Endothelial cell of umbilical vein (primary cell): ENCODE measurements around the gene NAE1. TPM values are rescaled to one million over a fixed set of nuclear protein-coding genes. Genes with fewer than 3 reads are reported as not detected.

Source experiments
- BruUV-seq: library from RNA; stranded (reverse); fragments of 400-500 nt; replicated peaks from 2 replicates; lab custom pipeline; 2021; lab: Mats Ljungman, UMichigan
- CTCF ChIA-PET: fragments of 300-600, 350-600 bp; sonication (Branson Sonifier 250); formaldehyde crosslinking; loops from one replicate; lab custom pipeline; 2021; ENCODE audit warnings: antibody characterized with exemption, inconsistent platforms; lab: Charles Lee
- POLR2A ChIA-PET: fragments of 300-600, 350-600 bp; sonication (Branson Sonifier 250); formaldehyde crosslinking; loops from one replicate; lab custom pipeline; 2021; ENCODE audit warnings: antibody characterized with exemption, inconsistent platforms; lab: Charles Lee
- DNase-seq: peaks from one replicate; pipeline ENCODE4 v3.0.0-alpha.2; 2011; ENCODE audit warnings: low read depth, low spot score
- FAIRE-seq: peaks from 2 replicates; lab custom pipeline; 2011; peaks lifted over from hg19 to GRCh38; lab: Jason Lieb, UNC
- H2AFZ ChIP-seq: 2 replicates; pipeline ENCODE4 v1.6.0; 2012; ENCODE audit warnings: low read depth, low read length, control low read depth, inconsistent platforms
- H3K27ac ChIP-seq: 2 replicates; pipeline ENCODE4 v1.5.1; 2011; ENCODE audit warnings: low read depth, mild to moderate bottlenecking, control low read depth, low read length, moderate library complexity; ENCODE audit not compliant: insufficient read depth
- H3K27me3 ChIP-seq, 2 experiments: 2 replicates each; pipeline versions ENCODE4 v1.6.0 to v1.6.1; 2011; ENCODE audit warnings: low read length in 2 of 2, mixed read lengths in 1 of 2; ENCODE audit not compliant: control insufficient read depth in 2 of 2, insufficient read depth in 2 of 2
- H3K36me3 ChIP-seq, 2 experiments: 2 replicates in 1 of 2; 3 replicates in 1 of 2; pipeline ENCODE4 v1.5.1; 2011; ENCODE audit warnings: low read length in 2 of 2, mild to moderate bottlenecking in 1 of 2, moderate library complexity in 1 of 2; ENCODE audit not compliant: control insufficient read depth in 2 of 2, insufficient read depth in 2 of 2; ENCODE audit errors: extremely low read depth in 1 of 2
- H3K4me1 ChIP-seq: 3 replicates; pipeline ENCODE4 v1.5.1; 2011; ENCODE audit warnings: mild to moderate bottlenecking, low read length; ENCODE audit not compliant: control insufficient read depth, insufficient read depth; ENCODE audit errors: extremely low read depth
- H3K4me2 ChIP-seq: 2 replicates; pipeline ENCODE4 v1.6.1; 2011; ENCODE audit warnings: low read length, control low read depth, mixed read lengths; ENCODE audit not compliant: insufficient read depth
- H3K4me3 ChIP-seq, 3 experiments: fragments of 200-600 bp in 1 of 3; sonication (generic), shearing (Covaris generic) in 1 of 3; replicated peaks in 1 of 3; 2 replicates each; pipeline ENCODE4 v1.5.1; 2011 to 2016; ENCODE audit warnings: control low read depth in 3 of 3, low read length in 3 of 3, mild to moderate bottlenecking in 2 of 3, inconsistent platforms in 1 of 3, low read depth in 1 of 3, moderate library complexity in 1 of 3; ENCODE audit not compliant: insufficient read depth in 1 of 3
- H3K79me2 ChIP-seq: 2 replicates; pipeline ENCODE4 v1.6.0; 2012; ENCODE audit warnings: low read length, inconsistent platforms; ENCODE audit not compliant: control insufficient read depth, insufficient read depth
- H3K9ac ChIP-seq: replicated peaks from 2 replicates; pipeline ENCODE3; 2011; ENCODE audit warnings: low read length, control low read depth; ENCODE audit not compliant: insufficient read depth; ENCODE audit errors: extremely low read depth
- H3K9me1 ChIP-seq: replicated peaks from 3 replicates; pipeline ENCODE4 v1.6.0; 2011; ENCODE audit warnings: mild to moderate bottlenecking, low read length; ENCODE audit not compliant: control insufficient read depth, insufficient read depth; ENCODE audit errors: extremely low read depth
- H3K9me3 ChIP-seq: replicated peaks from 2 replicates; pipeline ENCODE4 v1.5.1; 2012; ENCODE audit warnings: low read length, inconsistent platforms; ENCODE audit not compliant: control insufficient read depth, insufficient read depth
- H4K20me1 ChIP-seq: replicated peaks from 2 replicates; pipeline ENCODE3; 2011; ENCODE audit warnings: mild to moderate bottlenecking, low read length; ENCODE audit not compliant: control insufficient read depth, insufficient read depth; ENCODE audit errors: extremely low read depth
- MYC ChIP-seq: IDR thresholded peaks from one replicate; pipeline ENCODE4 v1.6.1; 2011; ENCODE audit warnings: mild to moderate bottlenecking, low read depth, low read length
- POLR2A ChIP-seq: IDR thresholded peaks from 2 replicates; pipeline ENCODE4 v1.6.1; 2012; ENCODE audit warnings: low read depth, mild to moderate bottlenecking, control low read depth, low read length
- POLR2AphosphoS5 ChIP-seq: IDR thresholded peaks from 2 replicates; pipeline ENCODE4 v1.6.1; 2012; ENCODE audit warnings: low read depth, mild to moderate bottlenecking, control low read depth, low read length, moderate library complexity; ENCODE audit not compliant: insufficient read depth
- dilution Hi-C: fragments of 300-500 bp; cut with MboI; formaldehyde crosslinking; loops from one replicate; pipeline ENCODE4 v1.15.0; 2019; ENCODE audit warnings: low sequenced_read_pairs; ENCODE audit not compliant: extremely low pct_ligation_motif_present
- intact Hi-C: fragments of 100-400 bp; cut with micrococcal nuclease; formaldehyde crosslinking; loops from one replicate; pipeline ENCODE4 v1.10.0; 2022
- polyA plus RNA-seq, 4 experiments: library from polyadenylated mRNA; depleted of rRNA in 3 of 4; stranded (reverse) in 3 of 4; unstranded in 1 of 4; fragments of >200 nt; gene quantifications; 2 replicates each; pipeline versions ENCODE4 v1.2.1 to v1.2.3, GENCODE V29; 2011 to 2012; ENCODE audit warnings: missing spikeins in 1 of 4
- total RNA-seq: library from RNA; stranded (reverse); gene quantifications from 2 replicates; pipeline ENCODE4 v1.2.3, GENCODE V29; 2021
- TF ChIP-seq, protein P1 (sequence below): IDR thresholded peaks from 2 replicates; pipeline ENCODE4 v1.6.1; 2011; ENCODE audit not compliant: insufficient read depth, insufficient read length
- TF ChIP-seq, protein P2 (sequence below), 2 donors: IDR thresholded peaks; 1 replicate in 1 of 2; 2 replicates in 1 of 2; pipeline ENCODE4 v1.5.1; 2011; ENCODE audit warnings: low read length in 2 of 2, mild to moderate bottlenecking in 2 of 2, moderate library complexity in 2 of 2, control low read depth in 1 of 2, inconsistent platforms in 1 of 2, low read depth in 1 of 2; ENCODE audit not compliant: insufficient read depth in 1 of 2; ENCODE audit errors: extremely low read depth in 1 of 2

Gene NAE1
- total and polyA plus RNA-seq, 2 donors (not counting 3 experiments of a cell fraction or from before 2014, with no cell fraction given): 23.6 to 64.3 TPM

DNA sequence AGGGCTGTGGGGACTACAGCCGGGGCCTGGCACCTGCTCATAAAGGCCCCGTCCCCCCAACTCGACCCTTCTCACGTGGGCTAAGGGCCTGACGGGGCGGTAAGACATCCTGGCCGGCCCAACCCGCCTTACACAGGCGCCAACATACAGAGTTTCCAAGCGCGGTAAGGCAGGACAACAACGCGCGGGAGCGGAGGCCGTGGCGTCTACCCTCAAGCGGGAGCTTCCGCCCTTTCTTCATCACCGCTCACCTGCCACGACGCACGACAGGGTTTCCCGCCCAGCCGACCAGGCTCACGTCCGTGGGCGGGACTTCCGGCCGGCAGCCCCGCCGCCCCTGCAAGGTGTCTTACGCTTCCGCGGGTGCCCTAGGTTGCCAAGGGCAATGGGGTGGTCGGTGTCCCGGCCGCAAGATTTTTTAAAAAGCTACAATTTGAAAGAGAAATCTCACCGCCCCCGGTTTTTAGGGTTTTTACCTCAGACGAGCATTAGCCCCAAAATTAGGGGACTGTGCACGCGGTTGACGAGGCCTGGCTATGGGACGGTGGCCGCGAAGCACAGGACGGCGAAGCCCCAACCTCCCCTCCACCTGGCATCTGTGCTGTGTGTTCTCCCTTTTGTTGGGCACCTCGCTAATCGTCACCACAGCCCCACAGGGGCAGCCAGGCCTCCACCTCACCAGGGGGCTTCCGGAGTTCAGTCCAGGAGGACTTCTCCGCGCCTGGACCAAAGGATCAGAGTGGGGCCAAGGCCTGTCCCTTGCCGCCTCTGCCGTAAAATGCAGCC, 29.3 kb downstream of the NAE1 start, which contains the start of gene TERB1:
TSS of gene TERB1 (minus strand) at position 265 of the 786 bp plus-strand sequence. CDS start 4,786 bp downstream, outside the sequence.
- no TSS peak for BruUV-seq
- CTCF ChIA-PET: interaction anchor here (1.0 to 1.1 kb wide), 3 partner anchors 29 to 67 kb away, joined by 3 to 4 read pairs (median 3); partner anchors contain the start of genes DYNC1LI2 and NAE1

More for the DNA sequence above, 29.3 kb downstream of the NAE1 start, which contains the start of gene TERB1:
- no peaks in the 10 kb centered on the region for H4K20me1 ChIP-seq
- no peak within 1 kb of the TSS for H3K4me2 ChIP-seq
- no peak for DNase-seq
- no peaks in the 10 kb centered on the region for H3K79me2 ChIP-seq
- H3K9me3 ChIP-seq: no peaks in the 10 kb centered on the region
- dilution Hi-C loops (no loop called here), intact Hi-C loops (no loop called here)
- no peak within 1 kb of the TSS for H3K9ac ChIP-seq
- peaks cover 7 to 13% of the 10 kb centered on the region in 2 experiments for H3K36me3 ChIP-seq
- no peak within 1 kb of the TSS for H3K4me3 ChIP-seq
- H3K27me3 ChIP-seq: no peaks in the 10 kb centered on the region
- H2AFZ ChIP-seq: no peak within 1 kb of the TSS
- no peaks in the 10 kb centered on the region for H3K4me1 ChIP-seq
- TF ChIP-seq, protein P1, sequence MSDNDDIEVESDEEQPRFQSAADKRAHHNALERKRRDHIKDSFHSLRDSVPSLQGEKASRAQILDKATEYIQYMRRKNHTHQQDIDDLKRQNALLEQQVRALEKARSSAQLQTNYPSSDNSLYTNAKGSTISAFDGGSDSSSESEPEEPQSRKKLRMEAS: no peak
- TF ChIP-seq POLR2AphosphoS5: no peak
- no peak for TF ChIP-seq MYC
- TF ChIP-seq POLR2A: no peak
- TF ChIP-seq, protein P2, sequence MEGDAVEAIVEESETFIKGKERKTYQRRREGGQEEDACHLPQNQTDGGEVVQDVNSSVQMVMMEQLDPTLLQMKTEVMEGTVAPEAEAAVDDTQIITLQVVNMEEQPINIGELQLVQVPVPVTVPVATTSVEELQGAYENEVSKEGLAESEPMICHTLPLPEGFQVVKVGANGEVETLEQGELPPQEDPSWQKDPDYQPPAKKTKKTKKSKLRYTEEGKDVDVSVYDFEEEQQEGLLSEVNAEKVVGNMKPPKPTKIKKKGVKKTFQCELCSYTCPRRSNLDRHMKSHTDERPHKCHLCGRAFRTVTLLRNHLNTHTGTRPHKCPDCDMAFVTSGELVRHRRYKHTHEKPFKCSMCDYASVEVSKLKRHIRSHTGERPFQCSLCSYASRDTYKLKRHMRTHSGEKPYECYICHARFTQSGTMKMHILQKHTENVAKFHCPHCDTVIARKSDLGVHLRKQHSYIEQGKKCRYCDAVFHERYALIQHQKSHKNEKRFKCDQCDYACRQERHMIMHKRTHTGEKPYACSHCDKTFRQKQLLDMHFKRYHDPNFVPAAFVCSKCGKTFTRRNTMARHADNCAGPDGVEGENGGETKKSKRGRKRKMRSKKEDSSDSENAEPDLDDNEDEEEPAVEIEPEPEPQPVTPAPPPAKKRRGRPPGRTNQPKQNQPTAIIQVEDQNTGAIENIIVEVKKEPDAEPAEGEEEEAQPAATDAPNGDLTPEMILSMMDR (IDR thresholded peaks at IDR 0.05; ENCODE audit: extremely low read depth in 1 of 2, insufficient read depth in 1 of 2, low read depth in 1 of 2, low read length in 2 of 2): no peak
- FAIRE-seq: no peak
- POLR2A ChIA-PET: no interaction called here
- no peak within 1 kb of the TSS for H3K27ac ChIP-seq
- H3K9me1 ChIP-seq: no peaks in the 10 kb centered on the region
